Neural cell (in vitro differentiated cells): ENCODE data around the gene C19orf67. TPM values are rescaled to one million over a fixed set of nuclear protein-coding genes. Genes with fewer than 3 reads are reported as not detected.

ENCODE experiments used
- H2AFZ ChIP-seq: fragments of 200-600, 300-800 bp; sonication (generic), shearing (Covaris generic); 2 replicates; pipeline ENCODE4 v1.6.0; 2014; ENCODE audit warnings: low read depth, mild to moderate bottlenecking, antibody characterized with exemption, low read length, moderate library complexity
- H3F3A ChIP-seq: fragments of 200-600 bp; shearing (Covaris generic); 2 replicates; pipeline ENCODE4 v1.6.1; 2016; ENCODE audit warnings: mild to moderate bottlenecking, moderate library complexity, mixed read lengths, antibody characterized with exemption, low read length; ENCODE audit not compliant: insufficient read depth, poor library complexity, severe bottlenecking
- H3K27ac ChIP-seq: fragments of 200-600, 300-800 bp; sonication (generic), shearing (Covaris generic); 2 replicates; pipeline ENCODE4 v1.5.1; 2014; ENCODE audit warnings: mild to moderate bottlenecking, low read length, moderate library complexity
- H3K27me3 ChIP-seq: fragments of 300-800, 200-600 bp; sonication (generic), shearing (Covaris generic); 2 replicates; pipeline ENCODE4 v1.6.0; 2014; ENCODE audit warnings: mild to moderate bottlenecking, low read depth, low read length, moderate library complexity; ENCODE audit not compliant: insufficient read depth
- H3K36me3 ChIP-seq: fragments of 300-800, 200-600 bp; sonication (generic), shearing (Covaris generic); 2 replicates; pipeline ENCODE4 v1.5.1; 2014; ENCODE audit warnings: mild to moderate bottlenecking, antibody characterized with exemption, low read length, moderate library complexity; ENCODE audit not compliant: insufficient read depth
- H3K4me2 ChIP-seq: fragments of 300-800, 200-600 bp; sonication (generic), shearing (Covaris generic); 2 replicates; pipeline ENCODE4 v1.6.0; 2014; ENCODE audit warnings: mild to moderate bottlenecking, low read length
- H3K4me3 ChIP-seq: fragments of 300-800, 200-600 bp; sonication (generic), shearing (Covaris generic); 2 replicates; pipeline ENCODE4 v1.5.1; 2014; ENCODE audit warnings: mild to moderate bottlenecking, low read length, moderate library complexity
- H3K79me2 ChIP-seq: fragments of 200-600 bp; shearing (Covaris generic); replicated peaks from 2 replicates; pipeline ENCODE4 v1.6.0; 2014; ENCODE audit warnings: mild to moderate bottlenecking, low read length, moderate library complexity; ENCODE audit not compliant: insufficient read depth
- H3K9ac ChIP-seq: fragments of 300-800, 200-600 bp; sonication (generic), shearing (Covaris generic); 2 replicates; pipeline ENCODE4 v1.6.1; 2016; ENCODE audit warnings: mild to moderate bottlenecking, low read length, mixed read lengths
- H3K9me2 ChIP-seq: fragments of 200-600 bp; shearing (Covaris generic); 2 replicates; pipeline ENCODE4 v1.6.1; 2016; ENCODE audit warnings: mild to moderate bottlenecking, low read length, mixed read lengths; ENCODE audit not compliant: insufficient read depth
- H3K9me3 ChIP-seq: fragments of 200-600, 300-800 bp; sonication (generic), shearing (Covaris generic); 2 replicates; pipeline ENCODE4 v1.6.1; 2016; ENCODE audit warnings: mild to moderate bottlenecking, mixed run types, low read length, moderate library complexity, mixed read lengths
- H4K20me1 ChIP-seq: fragments of 200-600 bp; shearing (Covaris generic); 2 replicates; pipeline ENCODE4 v1.6.1; 2016; ENCODE audit warnings: mild to moderate bottlenecking, mixed run types; ENCODE audit not compliant: insufficient read depth
- CTCF ChIP-seq: fragments of 450-650 bp; IDR thresholded peaks from 2 replicates; pipeline ENCODE4 v1.5.1; 2014; ENCODE audit warnings: antibody characterized with exemption, mild to moderate bottlenecking, moderate library complexity; ENCODE audit not compliant: poor library complexity, severe bottlenecking
- EP300 ChIP-seq: fragments of 450-650 bp; conservative IDR thresholded peaks from 2 replicates; pipeline ENCODE4 v1.6.1; 2014; ENCODE audit warnings: antibody characterized with exemption, mild to moderate bottlenecking, moderate library complexity; ENCODE audit not compliant: poor library complexity, severe bottlenecking
- EZH2 ChIP-seq: fragments of 200-600, 300-800 bp; shearing (Covaris generic), sonication (generic); IDR thresholded peaks from 2 replicates; pipeline ENCODE4 v1.6.1; 2014; ENCODE audit warnings: antibody characterized with exemption, low read length, borderline replicate concordance, mild to moderate bottlenecking; ENCODE audit not compliant: insufficient read depth, poor library complexity, severe bottlenecking
- MXI1 ChIP-seq: fragments of 450-650 bp; conservative IDR thresholded peaks from 2 replicates; pipeline ENCODE4 v1.6.1; 2014; ENCODE audit warnings: antibody characterized with exemption, mild to moderate bottlenecking; ENCODE audit not compliant: poor library complexity, severe bottlenecking
- POLR2AphosphoS5 ChIP-seq: IDR thresholded peaks from 2 replicates; pipeline ENCODE4 v1.6.1; 2012
- RAD21 ChIP-seq: fragments of 450-650 bp; conservative IDR thresholded peaks from 2 replicates; pipeline ENCODE4 v1.6.1; 2014; ENCODE audit warnings: antibody characterized with exemption, mild to moderate bottlenecking, moderate library complexity
- REST ChIP-seq: IDR thresholded peaks from 2 replicates; pipeline ENCODE4 v1.6.1; 2012; ENCODE audit warnings: borderline replicate concordance
- SMC3 ChIP-seq: fragments of 450-650 bp; conservative IDR thresholded peaks from 2 replicates; pipeline ENCODE4 v1.6.1; 2014; ENCODE audit warnings: antibody characterized with exemption, mild to moderate bottlenecking, moderate library complexity; ENCODE audit not compliant: poor library complexity
- TAF1 ChIP-seq: IDR thresholded peaks from 2 replicates; pipeline ENCODE4 v1.6.1; 2012; ENCODE audit warnings: low read depth
- polyA plus RNA-seq: library from polyadenylated mRNA; depleted of rRNA; stranded (reverse); fragments of >200 nt; gene quantifications from 2 replicates; pipeline ENCODE4 v1.2.3, GENCODE V29; 2014

C19orf67 gene
- polyA plus RNA-seq, 1 donor from 2014 or later, result not detected

GRCh38 chr19:14112809-14113385, 27.3 kb upstream of the C19orf67 start:
- H3K9ac ChIP-seq, result peak overlapping the region; percentile 39
- no peaks in the 10 kb centered on the region for H3K9me2 ChIP-seq
- H3F3A ChIP-seq, result no peaks in the 10 kb centered on the region
- no peaks in the 10 kb centered on the region for H4K20me1 ChIP-seq
- no peaks in the 10 kb centered on the region for H3K36me3 ChIP-seq
- peak overlapping the region; percentile 52 for H3K4me3 ChIP-seq
- H3K9me3 ChIP-seq, result no peaks in the 10 kb centered on the region
- peaks cover 29% of the 10 kb centered on the region for H3K79me2 ChIP-seq
- no peak overlapping the region for H3K4me2 ChIP-seq
- H2AFZ ChIP-seq, result no peak overlapping the region
- TF ChIP-seq EZH2 (no peak), SMC3 (no peak), TAF1 (no peak)
- no peak overlapping the region for H3K27ac ChIP-seq
- no peaks in the 10 kb centered on the region for H3K27me3 ChIP-seq

GRCh38 chr19:14112051-14112808, 26.6 kb upstream of the C19orf67 start:
- no peak overlapping the region for H3K27ac ChIP-seq
- H3K9me3 ChIP-seq, result no peaks in the 10 kb centered on the region
- peaks cover 29% of the 10 kb centered on the region for H3K79me2 ChIP-seq
- H3K9ac ChIP-seq, result peak overlapping the region; percentile 39
- no peaks in the 10 kb centered on the region for H3K27me3 ChIP-seq
- H3K4me3 ChIP-seq, result peak overlapping the region; percentile 52
- H3K4me2 ChIP-seq, result no peak overlapping the region
- no peaks in the 10 kb centered on the region for H3K36me3 ChIP-seq
- no peak for TF ChIP-seq POLR2AphosphoS5
- no peak for TF ChIP-seq CTCF
- no peak for TF ChIP-seq RAD21
- no peak for TF ChIP-seq TAF1
- TF ChIP-seq REST, result no peak
- no peak for TF ChIP-seq SMC3
- TF ChIP-seq EZH2, result no peak
- TF ChIP-seq MXI1, result no peak
- TF ChIP-seq EP300, result no peak
- no peaks in the 10 kb centered on the region for H3F3A ChIP-seq
- H2AFZ ChIP-seq, result no peak overlapping the region
- no peaks in the 10 kb centered on the region for H3K9me2 ChIP-seq
- H4K20me1 ChIP-seq, result no peaks in the 10 kb centered on the region
